ENCODE results near the gene CYP4F8. TPM values are rescaled to one million over a fixed set of nuclear protein-coding genes. Genes with fewer than 3 reads are reported as not detected.

The CYP4F8 gene
- total RNA-seq, 2 experiments from 2014 or later: not detected

DNA sequence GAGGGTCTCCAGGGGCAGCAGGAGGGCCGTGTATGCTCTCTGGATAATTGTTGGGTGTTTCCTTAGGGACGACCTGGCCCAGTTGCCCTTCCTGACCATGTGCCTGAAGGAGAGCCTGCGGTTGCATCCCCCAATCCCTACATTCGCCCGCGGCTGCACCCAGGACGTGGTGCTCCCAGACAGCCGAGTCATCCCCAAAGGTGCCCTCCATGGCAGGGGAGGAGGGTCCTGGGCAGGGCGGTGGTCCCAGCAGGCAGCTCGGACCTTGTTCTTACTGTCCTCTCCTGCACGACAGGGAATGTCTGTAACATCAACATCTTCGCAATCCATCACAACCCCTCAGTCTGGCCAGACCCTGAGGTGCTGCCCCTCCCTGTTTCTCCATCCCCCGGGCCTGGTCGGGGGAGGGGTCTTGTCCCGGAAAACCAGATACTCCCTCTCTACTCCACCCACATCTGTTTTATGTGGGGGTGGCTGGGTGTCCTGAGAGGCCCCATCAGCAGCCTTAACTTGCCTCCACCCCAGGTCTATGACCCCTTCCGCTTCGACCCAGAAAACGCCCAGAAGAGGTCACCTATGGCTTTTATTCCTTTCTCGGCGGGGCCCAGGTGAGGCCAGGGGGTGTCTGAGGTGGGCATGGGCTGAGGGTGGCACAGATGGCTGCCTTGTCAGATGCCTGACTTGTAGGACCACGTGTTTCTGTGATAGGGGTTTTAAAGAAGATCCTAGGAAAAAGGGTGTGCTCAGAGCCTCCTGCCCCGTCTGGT lies 13.4 kb downstream of the CYP4F8 start:
- Mint-ChIP-seq H3K27me3 (peaks cover 25% of the 10 kb centered on the region), H3K9me3 (no peaks in the 10 kb centered on the region), H3K4me3 (no peak overlapping the region), H3K36me3 (ENCODE audit: low read depth) (no peaks in the 10 kb centered on the region), H3K4me1 (ENCODE audit: low read depth) (no peaks in the 10 kb centered on the region), H3K27ac (no peak overlapping the region)
- no peaks in the 10 kb centered on the region for H3K36me3 ChIP-seq (ENCODE audit: insufficient read depth, low read length)
- POLR2A ChIA-PET: no interaction called here
- intact Hi-C loops (cut with DNase I, micrococcal nuclease): loop anchor here (1.0 to 5.0 kb wide), 5 partner anchors 241 to 789 kb away; no protein-coding TSS in a partner anchor
- no peak overlapping the region for H3K4me3 ChIP-seq (ENCODE audit: low read length)
- CTCF ChIA-PET: no interaction called here
- H3K9me3 ChIP-seq (ENCODE audit: control insufficient read depth in 1 of 2, insufficient read depth in 1 of 2, low read length in 2 of 2): peaks cover 0 to 3% of the 10 kb centered on the region in 2 experiments
- H3K27ac ChIP-seq (ENCODE audit: low read depth in 1 of 2, low read length in 2 of 2): no peak overlapping the region
- H3K4me1 ChIP-seq (ENCODE audit: insufficient read depth, low read length): peaks cover 10% of the 10 kb centered on the region
- peaks cover 0 to 11% of the 10 kb centered on the region in 2 experiments for H3K27me3 ChIP-seq (ENCODE audit: control insufficient read depth in 1 of 2, insufficient read depth in 2 of 2, low read length in 2 of 2)
- no peak for ATAC-seq (ENCODE audit: poor library complexity)
- no peak for DNase-seq
- TF ChIP-seq, protein P1, sequence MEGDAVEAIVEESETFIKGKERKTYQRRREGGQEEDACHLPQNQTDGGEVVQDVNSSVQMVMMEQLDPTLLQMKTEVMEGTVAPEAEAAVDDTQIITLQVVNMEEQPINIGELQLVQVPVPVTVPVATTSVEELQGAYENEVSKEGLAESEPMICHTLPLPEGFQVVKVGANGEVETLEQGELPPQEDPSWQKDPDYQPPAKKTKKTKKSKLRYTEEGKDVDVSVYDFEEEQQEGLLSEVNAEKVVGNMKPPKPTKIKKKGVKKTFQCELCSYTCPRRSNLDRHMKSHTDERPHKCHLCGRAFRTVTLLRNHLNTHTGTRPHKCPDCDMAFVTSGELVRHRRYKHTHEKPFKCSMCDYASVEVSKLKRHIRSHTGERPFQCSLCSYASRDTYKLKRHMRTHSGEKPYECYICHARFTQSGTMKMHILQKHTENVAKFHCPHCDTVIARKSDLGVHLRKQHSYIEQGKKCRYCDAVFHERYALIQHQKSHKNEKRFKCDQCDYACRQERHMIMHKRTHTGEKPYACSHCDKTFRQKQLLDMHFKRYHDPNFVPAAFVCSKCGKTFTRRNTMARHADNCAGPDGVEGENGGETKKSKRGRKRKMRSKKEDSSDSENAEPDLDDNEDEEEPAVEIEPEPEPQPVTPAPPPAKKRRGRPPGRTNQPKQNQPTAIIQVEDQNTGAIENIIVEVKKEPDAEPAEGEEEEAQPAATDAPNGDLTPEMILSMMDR (IDR thresholded peaks at IDR 0.05): no peak

DNA sequence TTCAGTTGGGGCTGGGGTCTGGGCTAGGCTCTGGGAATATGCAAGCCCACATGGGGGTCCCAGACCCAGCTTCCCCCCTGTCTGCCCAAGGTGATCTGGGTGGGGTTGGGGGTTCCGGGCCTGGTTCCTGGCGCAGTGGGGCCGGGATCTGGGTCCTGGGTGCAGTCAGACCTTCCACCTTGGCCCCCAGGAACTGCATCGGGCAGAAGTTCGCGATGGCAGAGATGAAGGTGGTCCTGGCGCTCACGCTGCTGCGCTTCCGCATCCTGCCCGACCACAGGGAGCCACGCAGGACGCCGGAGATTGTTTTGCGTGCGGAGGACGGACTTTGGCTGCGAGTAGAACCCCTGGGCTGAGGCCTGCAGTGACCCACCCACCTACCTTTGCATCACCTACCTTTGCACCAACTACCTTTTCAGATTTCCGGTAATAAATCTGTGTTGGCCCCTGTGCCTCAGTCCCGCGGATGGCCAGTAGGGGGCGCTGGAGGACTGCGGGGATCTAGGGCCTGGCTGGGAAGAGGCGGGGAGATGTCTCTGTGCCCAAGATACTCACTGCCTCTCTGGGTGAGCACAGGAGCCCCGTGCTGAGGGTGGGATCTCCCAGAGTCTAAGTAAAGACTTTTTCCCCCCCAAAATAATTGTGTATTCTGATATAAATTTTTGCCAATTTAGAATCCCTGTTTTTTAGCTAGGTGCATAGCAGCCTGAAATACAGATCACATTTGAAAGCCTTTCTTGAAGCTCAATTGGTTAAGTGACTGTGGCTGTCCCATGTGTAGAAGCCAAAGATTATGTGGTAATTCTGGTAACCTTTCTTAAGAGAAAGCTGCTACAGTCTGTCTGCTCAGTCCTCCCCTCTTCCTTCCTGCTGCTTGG lies 14.2 kb downstream of the CYP4F8 start:
- peak; percentile 77 to 95 (median 90) for DNase-seq
- intact Hi-C loops (cut with DNase I, micrococcal nuclease): loop anchor here (1.0 to 5.0 kb wide), 5 partner anchors 240 to 788 kb away; no protein-coding TSS in a partner anchor
- Mint-ChIP-seq H3K27me3 (peaks cover 22% of the 10 kb centered on the region), H3K4me1 (ENCODE audit: low read depth) (no peaks in the 10 kb centered on the region), H3K9me3 (no peaks in the 10 kb centered on the region), H3K36me3 (ENCODE audit: low read depth) (no peaks in the 10 kb centered on the region), H3K4me3 (no peak overlapping the region), H3K27ac (no peak overlapping the region)
- ChIA-PET CTCF (interaction anchor here (0.7 kb wide), 2 partner anchors 9 to 412 kb away, joined by 3 read pairs; no protein-coding TSS in a partner anchor), POLR2A (interaction anchor here (1.0 to 1.1 kb wide), 2 partner anchors 207 to 556 kb away, joined by 4 read pairs; partner anchors contain the start of gene FAM32A)
- TF ChIP-seq, protein P1 (IDR thresholded peaks at IDR 0.05): peak; percentile 93
- H3K27ac ChIP-seq (ENCODE audit: low read depth in 1 of 2, low read length in 2 of 2): no peak overlapping the region
- peaks cover 0 to 7% of the 10 kb centered on the region in 2 experiments for H3K27me3 ChIP-seq (ENCODE audit: control insufficient read depth in 1 of 2, insufficient read depth in 2 of 2, low read length in 2 of 2)
- ATAC-seq (ENCODE audit: poor library complexity): peak; percentile 98
- no peaks in the 10 kb centered on the region for H3K36me3 ChIP-seq (ENCODE audit: insufficient read depth, low read length)
- peaks cover 10% of the 10 kb centered on the region for H3K4me1 ChIP-seq (ENCODE audit: insufficient read depth, low read length)
- no peak overlapping the region for H3K4me3 ChIP-seq (ENCODE audit: low read length)
- H3K9me3 ChIP-seq (ENCODE audit: control insufficient read depth in 1 of 2, insufficient read depth in 1 of 2, low read length in 2 of 2): peaks cover 0 to 3% of the 10 kb centered on the region in 2 experiments

DNA sequence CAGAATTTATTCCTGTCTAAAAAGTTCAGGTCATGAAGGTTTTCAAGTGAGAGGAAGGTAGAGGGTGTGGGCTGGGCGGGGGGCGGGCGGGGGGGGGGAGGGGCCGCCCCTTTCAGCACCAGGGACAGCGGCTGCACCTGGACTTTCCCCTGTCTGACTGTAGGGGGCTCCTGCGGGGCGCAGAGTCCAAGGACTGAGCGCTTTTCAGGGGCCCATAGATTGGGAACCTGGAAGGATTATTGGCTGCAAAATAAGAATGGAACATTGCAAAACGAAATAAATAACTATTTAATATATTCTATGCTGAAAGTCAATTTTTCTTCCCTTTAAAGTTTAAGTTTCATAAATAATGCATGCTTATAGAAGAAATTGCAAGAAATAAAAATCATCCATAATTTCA lies 16.8 kb downstream of the CYP4F8 start:
- H3K4me3 ChIP-seq (ENCODE audit: low read length): no peak overlapping the region
- Mint-ChIP-seq H3K9me3 (no peaks in the 10 kb centered on the region), H3K27ac (no peak overlapping the region), H3K4me3 (no peak overlapping the region), H3K27me3 (peaks cover 24% of the 10 kb centered on the region), H3K4me1 (ENCODE audit: low read depth) (no peaks in the 10 kb centered on the region), H3K36me3 (ENCODE audit: low read depth) (no peaks in the 10 kb centered on the region)
- H3K36me3 ChIP-seq (ENCODE audit: insufficient read depth, low read length): no peaks in the 10 kb centered on the region
- TF ChIP-seq, protein P1 (IDR thresholded peaks at IDR 0.05): peak; percentile 42
- ChIA-PET CTCF (no interaction called here), POLR2A (no interaction called here)
- H3K27ac ChIP-seq (ENCODE audit: low read depth in 1 of 2, low read length in 2 of 2): no peak overlapping the region
- H3K4me1 ChIP-seq (ENCODE audit: insufficient read depth, low read length): peaks cover 10% of the 10 kb centered on the region
- H3K27me3 ChIP-seq (ENCODE audit: control insufficient read depth in 1 of 2, insufficient read depth in 2 of 2, low read length in 2 of 2): peaks cover 3 to 4% of the 10 kb centered on the region in 2 experiments
- H3K9me3 ChIP-seq (ENCODE audit: control insufficient read depth in 1 of 2, insufficient read depth in 1 of 2, low read length in 2 of 2): peaks cover 0 to 3% of the 10 kb centered on the region in 2 experiments
- peak in 12 of 14 experiments; percentile 8 to 60 (median 20) for DNase-seq
- intact Hi-C loops (cut with DNase I, micrococcal nuclease): no loop called here
- ATAC-seq (ENCODE audit: poor library complexity): peak; percentile 52

Measured in CD4-positive, alpha-beta T cell (primary cell).